B cell (primary cell): ENCODE results near the gene CHST8.

Experiments
- CTCF ChIP-seq: fragments of 200-600 bp; IDR thresholded peaks from one replicate; pipeline ENCODE4 v1.8.0; 2022; ENCODE audit warnings: antibody characterized with exemption, mild to moderate bottlenecking
- EZH2 ChIP-seq: IDR thresholded peaks from 2 replicates; pipeline ENCODE4 v1.6.1; 2012; ENCODE audit warnings: borderline replicate concordance, low read depth, mild to moderate bottlenecking, moderate library complexity, low read length; ENCODE audit not compliant: insufficient read depth, poor library complexity, severe bottlenecking

GRCh38 chr19:33671211-33671610 lies 49.5 kb downstream of the CHST8 start:
- TF ChIP-seq CTCF (no peak), EZH2 (no peak)
